ENCODE measurements around the gene COMMD6. TPM values are rescaled to one million over a fixed set of nuclear protein-coding genes. Genes with fewer than 3 reads are reported as not detected.

Gene COMMD6
- total RNA-seq, 2 experiments from 2014 or later = 102 to 115 TPM

DNA sequence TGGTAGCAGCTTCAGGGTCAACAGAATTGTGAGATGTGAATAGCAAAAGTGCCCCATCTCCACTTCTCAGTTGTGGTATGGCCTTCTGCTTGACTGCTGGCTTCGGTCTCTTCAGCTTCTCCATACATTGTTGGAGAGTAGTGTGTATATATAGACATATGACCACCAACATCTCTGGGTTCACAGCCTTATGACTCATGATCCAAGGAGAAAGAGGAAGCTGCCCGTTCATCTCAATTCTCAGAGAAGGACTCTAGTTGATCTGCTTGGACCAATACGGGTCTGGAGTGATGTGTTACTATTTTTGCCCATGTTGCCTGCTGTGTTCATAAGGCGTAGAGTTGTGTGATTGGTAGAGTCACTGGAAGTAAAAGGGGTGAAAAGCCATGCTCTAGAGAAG lies 3.6 kb upstream of the COMMD6 start:
- ChIA-PET POLR2A (no interaction called here), CTCF (no interaction called here)

DNA sequence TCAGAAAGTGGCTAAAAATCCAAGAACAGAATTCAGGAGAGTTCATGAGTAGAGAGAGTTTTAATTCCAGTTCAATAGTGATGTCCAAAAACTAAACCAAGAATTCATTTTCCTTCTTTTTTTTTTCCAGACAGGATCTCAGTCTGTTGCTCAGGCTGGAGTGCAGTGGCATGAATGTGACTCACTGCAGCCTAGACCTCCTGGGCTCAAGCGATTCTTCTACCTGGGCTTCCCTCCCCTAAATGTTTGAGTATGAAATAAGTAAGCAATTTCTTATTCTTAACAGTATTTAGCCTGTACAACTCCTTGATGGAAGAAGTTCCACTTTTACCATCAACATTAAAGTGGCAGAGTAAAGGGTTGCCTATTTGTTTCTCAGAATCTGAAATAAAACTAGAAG lies 3.8 kb downstream of the COMMD6 start:
- CTCF ChIA-PET = no interaction called here
- POLR2A ChIA-PET = interaction anchor here (0.6 kb wide), 1 partner anchor 300 kb away, joined by 3 read pairs; no protein-coding TSS in a partner anchor

DNA sequence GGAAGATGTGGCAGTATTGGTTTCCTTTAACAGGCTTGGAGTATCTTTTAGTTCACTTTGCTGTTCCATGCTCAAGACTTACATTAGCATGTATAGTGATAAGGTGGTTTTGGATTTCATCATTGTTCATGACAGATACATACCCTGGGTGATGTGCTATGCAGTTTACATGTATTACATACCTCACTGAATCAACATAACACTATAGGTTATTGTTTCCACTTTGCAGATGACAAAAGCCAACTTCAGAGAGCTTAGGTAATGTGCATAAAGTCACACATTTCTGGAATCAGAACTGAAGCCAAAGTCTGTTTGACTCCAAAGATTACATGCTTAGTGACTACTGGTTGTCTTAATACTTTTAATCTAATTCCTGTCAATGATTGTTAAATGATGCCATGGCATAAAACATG lies 7.1 kb downstream of the COMMD6 start:
- ChIA-PET POLR2A (no interaction called here), CTCF (interaction anchor here (1.5 kb wide), 1 partner anchor 48 kb away, joined by 5 read pairs; the partner anchor contains the start of gene TBC1D4)

DNA sequence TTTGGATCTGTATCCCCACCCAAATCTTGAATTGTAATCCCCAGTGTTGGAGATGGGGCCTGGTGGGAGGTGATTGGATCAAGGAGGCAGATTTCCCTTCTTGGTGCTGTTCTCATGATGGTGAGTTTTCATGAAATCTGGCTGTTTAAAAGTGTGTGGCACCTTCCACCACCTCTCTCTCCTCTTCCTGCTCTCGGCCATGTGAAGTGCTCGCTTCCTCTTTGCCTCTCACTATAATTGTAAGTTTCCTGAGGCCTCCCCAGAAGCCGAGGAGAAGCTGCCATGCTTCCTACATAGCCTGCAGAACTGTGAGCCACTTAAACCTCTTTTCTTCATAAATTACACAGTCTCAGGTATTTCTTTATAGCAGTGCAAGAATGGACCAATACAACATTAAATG lies 15.7 kb downstream of the COMMD6 start:
- CTCF ChIA-PET = no interaction called here
- POLR2A ChIA-PET = no interaction called here

DNA sequence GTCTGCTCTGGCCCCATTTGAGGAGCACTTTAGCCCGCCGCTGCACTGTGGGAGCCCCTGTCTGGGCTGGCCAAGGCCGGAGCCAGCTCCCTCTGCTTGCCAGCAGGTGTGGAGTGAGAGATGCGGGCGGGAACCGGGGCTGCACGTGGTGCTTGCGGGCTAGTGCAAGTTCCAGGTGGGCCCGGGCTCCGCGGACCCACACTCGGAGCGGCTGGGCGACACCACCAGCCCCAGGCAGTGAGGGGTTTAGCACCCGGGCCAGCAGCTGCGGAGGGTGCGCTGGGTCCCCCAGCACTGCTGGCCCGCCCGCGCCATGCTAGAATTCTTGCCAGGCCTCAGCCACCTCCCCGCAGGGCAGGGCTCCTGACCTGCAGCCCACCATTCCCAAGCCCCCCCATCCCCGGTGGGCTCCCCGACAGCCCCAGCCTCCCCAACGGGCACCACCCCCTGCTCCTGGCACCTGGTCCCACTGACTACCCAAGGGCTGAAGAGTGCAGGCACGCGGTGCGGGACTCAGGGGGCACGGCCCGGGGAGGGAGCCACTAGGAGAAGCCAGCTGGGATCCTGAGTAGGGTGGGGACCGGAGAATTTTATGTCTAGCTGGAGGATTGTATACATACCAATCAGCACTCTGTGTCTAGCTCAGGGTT lies 19.1 kb downstream of the COMMD6 start:
- ChIA-PET CTCF (no interaction called here), POLR2A (no interaction called here)

DNA sequence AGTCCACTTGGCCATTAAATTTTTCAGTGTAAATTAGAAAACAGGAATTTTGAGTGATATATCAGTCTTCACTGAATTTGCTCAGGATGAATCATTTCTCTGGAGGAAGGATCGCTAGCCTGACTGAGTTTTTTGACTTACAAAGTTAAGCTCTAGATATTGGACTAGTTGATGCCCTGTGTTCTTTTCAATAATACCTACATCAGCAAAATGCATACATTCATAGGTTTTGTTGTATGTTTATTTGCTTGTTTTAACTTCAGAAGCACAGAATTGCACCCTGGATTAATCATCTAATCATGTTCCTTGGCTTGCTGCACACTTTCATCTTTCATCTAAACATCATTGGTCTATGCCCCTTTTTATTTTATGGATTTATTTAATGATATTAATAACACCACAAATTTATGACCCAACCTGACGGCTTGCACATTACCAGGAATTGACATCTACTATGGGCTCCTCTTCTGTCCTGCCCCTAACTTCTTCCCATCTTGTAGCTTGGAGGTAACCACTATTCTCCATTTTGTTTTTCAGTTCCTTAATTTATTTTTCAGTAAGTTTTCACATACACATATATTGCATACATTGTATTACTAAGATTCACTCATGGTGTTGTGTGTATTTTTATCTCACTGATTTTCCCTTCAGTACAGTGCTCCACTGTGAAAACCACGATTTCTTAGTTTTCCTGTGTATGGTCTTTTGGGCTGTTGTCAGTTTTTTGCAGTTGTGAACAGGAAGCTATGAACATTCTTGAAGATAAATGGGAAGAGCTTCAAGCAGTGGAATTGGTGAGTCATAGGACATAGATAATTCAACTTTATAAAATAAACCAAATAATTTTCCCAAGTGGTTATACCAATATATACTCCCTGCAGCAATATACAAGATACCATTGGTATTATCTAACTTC lies 23.3 kb downstream of the COMMD6 start:
- CTCF ChIA-PET = no interaction called here

DNA sequence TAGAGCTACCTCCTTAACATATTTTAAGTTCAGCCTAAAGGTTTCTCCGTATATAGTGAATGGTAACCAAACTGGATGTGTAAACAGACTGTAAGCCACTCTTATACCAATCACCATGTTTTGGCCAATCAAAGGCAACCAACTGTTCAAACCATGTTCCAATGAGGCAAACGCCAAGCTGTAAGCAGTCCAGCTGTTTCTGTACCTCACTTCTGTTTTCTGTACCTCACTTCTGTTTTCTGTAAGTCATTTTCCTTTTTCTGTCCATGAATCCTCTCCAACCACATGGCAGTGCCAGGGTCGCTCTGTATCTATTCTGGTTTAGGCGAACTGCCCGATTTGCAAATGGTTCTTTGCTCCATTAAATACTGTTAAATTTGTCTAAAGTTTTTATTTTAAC lies 24.4 kb downstream of the COMMD6 start:
- ChIA-PET CTCF (no interaction called here), POLR2A (no interaction called here)

More for the DNA sequence above, 23.3 kb downstream of the COMMD6 start:
- POLR2A ChIA-PET = no interaction called here

DNA sequence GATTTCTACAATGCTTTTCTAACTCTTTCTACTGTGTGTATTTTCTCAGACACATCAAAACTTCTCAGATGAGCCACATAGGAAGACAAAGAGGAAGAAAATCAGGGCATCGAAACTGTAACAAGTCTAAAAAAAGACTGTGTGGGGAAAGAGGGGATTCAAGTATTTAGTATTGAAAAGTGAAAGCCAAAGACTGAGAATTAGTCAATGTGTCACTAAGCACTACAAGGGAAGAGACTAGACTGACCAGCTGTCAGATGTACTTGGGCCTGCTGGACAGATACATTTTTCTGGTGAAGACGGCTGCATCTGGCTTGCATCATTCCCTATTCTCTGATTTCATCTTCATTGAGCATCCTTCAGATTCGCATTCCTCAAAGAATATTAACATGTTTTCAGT lies 25.4 kb downstream of the COMMD6 start:
- CTCF ChIA-PET = no interaction called here
- POLR2A ChIA-PET = no interaction called here

DNA sequence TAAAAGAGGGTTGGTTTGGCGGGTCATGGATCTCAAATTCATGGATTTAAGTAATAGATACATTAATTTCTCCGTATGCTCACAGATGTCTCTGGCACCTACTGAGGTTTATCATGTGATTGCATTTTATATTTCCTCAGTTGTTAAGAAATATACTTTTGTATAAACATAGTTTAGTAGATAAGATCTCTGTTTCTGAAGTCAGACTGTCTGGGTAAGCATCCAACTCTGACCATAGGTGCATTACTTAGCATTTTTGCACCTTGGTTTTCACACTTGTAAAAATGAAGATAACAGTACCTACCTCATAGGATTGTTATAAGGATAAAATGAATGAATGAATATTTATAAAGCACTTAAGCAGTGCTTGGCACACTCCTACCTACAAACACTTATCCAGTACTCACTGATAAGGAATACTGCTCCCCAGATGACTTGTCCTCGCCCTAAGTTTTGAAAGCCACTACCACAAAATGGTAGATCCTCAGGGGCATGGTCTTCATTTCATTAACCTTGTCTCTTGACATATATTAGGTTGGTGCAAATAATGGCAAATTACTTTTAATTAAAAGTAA lies 26.5 kb downstream of the COMMD6 start:
- POLR2A ChIA-PET = no interaction called here
- CTCF ChIA-PET = no interaction called here

DNA sequence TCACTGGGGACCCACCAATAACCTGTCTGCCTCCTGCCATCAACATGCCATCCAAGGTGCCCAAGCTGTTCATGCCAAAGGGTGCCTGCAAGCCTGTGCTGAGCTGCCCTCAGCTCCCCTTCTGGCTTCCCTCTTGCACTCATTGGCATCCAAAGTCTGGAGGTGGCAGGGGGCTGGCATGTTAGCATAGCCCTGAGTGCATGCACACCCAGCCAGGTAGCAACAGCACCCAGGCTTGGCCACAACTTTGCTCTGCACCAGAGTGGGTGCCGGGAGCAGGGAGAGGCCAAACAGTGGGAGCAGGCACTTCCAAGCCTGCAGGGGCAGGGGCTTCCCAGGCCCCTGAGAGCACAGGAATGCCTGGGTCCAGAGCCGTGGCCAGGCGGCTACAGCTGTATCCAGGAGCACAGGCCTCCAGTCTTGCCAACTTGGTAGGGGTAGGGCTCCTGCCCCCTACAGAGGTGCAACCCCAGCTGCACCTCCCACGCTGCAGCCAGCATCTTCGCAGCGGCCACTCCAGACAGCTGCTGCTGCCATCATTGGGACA lies 29.6 kb downstream of the COMMD6 start:
- ChIA-PET CTCF (no interaction called here), POLR2A (no interaction called here)

DNA sequence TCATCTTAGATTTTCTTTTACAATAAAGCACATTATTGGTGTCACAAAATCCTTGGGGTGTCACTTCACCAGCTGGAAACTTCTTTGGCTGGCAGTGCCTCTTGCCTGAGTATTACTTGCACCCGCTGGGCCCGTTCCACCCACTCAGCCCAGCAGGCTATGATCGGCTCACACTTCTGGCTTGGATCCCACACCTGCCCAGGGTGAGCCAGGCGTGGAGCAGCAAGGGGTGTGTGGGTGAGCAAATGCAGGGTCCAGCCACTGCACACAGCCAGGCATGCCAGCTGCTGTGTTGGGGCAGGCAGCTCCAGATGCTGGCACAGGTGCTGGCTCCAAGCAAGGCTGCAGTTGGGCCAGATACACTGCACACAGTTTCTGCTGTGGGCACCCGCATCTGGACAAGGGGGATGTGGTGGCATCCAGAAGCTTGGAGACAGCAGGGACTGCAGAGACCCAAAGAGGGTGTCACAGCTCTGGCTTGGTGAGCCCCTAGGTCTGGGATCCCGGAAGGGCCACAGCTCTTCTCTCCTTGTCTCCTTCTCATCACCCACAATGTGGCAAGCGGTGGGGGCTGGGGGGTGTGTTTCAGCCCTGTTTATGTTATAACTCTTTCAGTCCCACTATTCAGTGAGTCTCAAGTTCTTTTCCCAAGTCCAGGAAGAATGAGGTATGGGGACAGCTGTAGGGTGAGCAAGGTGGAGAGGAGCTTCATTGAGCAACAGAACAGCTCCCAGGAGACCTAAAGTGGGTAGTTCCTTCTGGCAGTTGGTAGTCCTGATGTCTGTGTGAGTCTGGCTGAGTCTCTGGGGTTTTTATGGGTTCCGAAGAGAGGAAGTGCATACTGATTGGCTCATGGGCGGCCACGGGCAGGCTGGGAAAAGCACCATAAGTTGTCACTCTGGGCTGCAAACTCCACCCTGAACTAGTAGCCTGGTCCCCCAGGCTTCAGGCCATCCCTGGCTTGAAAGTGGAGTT lies 30.3 kb downstream of the COMMD6 start:
- ChIA-PET POLR2A (no interaction called here), CTCF (no interaction called here)

DNA sequence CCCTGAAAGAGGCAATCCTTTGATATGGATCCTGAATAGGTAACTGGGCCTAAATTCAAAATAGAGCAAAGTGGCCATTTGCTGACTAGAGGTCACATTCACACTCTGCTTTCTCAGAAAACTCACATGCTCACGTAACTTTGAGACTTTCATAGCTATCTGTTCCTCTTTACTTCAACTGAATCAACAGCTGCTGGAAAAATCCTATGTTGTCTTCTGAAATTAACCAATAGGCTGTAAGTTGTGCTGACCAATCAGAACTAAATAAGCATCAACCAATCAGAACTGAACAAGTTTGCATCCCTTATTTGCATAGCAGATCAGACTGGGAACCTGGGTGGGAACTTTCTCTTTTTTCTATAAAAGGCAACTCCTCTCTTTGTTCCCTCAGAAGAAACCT lies 31.6 kb downstream of the COMMD6 start:
- POLR2A ChIA-PET = no interaction called here
- CTCF ChIA-PET = no interaction called here

DNA sequence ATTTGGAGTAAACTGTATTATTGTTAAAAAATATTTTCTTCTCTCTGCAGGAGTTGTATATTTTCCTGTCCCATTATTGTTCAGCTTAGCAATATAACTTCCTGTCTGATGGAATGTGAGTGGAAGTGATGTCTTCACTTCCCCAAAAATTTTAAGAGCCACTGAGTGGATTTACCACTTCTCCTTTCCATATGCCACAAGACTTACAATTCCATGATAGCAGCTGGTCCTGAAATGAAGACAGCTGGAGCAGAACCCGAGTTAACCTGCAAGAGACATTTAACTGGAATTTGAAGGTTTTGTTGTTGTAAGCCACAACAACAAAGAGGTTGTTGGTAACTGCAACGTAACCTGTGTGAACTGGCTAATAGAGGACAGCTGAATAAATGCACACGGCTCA lies 32.3 kb downstream of the COMMD6 start:
- POLR2A ChIA-PET = no interaction called here
- CTCF ChIA-PET = interaction anchor here (0.6 kb wide), 1 partner anchor 7 kb away, joined by 3 read pairs; no protein-coding TSS in a partner anchor

DNA sequence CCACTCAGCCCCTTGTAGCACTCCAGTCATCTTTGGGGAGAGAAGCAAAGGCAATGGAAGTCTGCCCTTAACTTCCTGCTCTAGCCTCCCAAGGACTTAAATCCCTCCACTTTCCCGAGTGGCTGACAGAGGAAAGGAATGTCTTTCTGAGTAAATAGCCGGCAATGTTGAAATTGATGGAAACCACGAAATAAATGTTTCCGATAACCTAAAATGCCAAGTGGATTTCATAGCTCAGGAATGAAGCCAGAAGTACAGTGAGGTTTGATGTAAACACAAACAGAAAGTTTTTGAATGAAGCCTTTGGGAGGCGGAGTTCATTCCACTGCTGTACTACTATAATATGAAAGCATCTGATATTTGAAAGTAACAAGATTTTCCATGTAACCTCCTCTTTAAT lies 41.7 kb downstream of the COMMD6 start:
- CTCF ChIA-PET = no interaction called here

DNA sequence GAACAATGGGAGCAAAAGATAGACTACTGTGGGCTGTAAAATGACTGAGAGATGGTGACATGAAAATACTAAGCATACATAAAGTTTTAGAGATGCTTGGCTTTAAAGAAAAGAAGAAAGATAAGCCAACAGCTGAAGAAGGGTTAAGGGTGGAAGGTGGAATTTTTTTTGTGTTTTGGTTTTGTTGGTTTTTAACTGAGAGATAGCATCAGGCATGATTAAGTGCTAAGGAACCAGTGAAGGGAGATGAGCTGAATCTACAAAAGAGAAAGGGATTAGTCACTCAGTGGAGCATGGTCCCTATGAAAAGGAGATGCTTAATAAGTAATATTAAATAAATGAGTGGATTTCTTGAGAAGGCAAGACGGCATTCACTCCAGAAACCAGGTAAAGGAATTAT lies 43.1 kb downstream of the COMMD6 start:
- POLR2A ChIA-PET = no interaction called here
- CTCF ChIA-PET = no interaction called here

More for the DNA sequence above, 41.7 kb downstream of the COMMD6 start:
- POLR2A ChIA-PET = no interaction called here

DNA sequence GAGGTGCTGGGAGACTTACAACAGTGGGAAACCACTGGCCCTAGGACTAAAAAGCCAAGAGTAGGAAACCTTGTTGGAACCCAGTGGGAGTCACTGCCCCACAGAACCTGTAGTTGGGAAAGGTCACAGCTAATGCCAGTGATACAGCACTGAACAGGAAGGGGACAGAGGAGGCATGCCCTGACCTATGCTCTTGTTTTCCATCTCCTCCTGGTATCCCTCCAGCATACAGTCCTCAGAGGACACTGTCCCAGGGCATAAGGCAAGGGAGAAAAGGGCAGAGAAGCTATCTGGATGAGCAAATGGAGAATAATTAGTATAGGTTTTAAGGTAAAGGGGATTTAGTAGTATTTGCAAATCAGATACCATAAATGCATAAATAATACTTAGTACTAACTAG lies 44.5 kb downstream of the COMMD6 start:
- POLR2A ChIA-PET = no interaction called here

DNA sequence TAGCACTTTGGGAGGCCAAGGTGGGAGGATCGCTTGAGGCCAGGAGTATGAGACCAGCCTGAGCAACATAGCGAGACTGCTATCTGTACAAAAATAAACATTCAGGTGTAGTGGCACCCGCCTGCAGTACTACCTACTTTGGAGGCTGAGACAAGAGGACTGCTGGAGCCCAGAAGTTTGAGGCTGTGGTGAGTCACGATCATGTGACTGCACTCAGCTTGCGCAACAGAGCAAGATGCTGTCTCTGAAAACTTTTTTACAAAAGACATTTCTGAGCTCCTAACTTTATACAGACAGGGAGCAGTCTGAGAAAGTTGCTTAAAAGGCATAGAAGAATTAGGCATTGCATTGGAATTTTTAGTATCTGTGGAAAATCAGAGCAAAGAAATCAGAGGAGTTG lies 45.3 kb downstream of the COMMD6 start:
- CTCF ChIA-PET = no interaction called here

More for the DNA sequence above, 44.5 kb downstream of the COMMD6 start:
- CTCF ChIA-PET = interaction anchor here (1.0 kb wide), 1 partner anchor 11 kb away, joined by 6 read pairs; the partner anchor contains the start of gene TBC1D4

DNA sequence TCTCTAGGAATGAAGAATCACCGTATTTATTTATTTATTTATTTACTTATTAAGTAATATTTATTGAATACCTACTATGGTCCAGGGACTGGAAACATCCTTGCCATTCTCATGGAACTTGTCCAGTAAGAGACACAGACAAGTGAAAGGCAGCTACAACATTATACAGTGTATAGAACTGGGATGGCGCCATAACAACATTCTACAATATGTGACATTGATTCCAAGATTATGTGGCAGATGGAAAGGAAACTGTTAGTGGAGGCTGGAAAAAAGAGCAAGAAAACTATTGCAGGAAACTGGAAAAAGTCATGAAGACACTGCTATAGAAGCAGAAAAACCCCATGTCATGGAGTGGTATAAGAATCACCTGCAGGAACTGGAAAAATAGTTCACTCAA lies 46.3 kb downstream of the COMMD6 start:
- CTCF ChIA-PET = no interaction called here
- POLR2A ChIA-PET = no interaction called here

More for the DNA sequence above, 45.3 kb downstream of the COMMD6 start:
- POLR2A ChIA-PET = no interaction called here

DNA sequence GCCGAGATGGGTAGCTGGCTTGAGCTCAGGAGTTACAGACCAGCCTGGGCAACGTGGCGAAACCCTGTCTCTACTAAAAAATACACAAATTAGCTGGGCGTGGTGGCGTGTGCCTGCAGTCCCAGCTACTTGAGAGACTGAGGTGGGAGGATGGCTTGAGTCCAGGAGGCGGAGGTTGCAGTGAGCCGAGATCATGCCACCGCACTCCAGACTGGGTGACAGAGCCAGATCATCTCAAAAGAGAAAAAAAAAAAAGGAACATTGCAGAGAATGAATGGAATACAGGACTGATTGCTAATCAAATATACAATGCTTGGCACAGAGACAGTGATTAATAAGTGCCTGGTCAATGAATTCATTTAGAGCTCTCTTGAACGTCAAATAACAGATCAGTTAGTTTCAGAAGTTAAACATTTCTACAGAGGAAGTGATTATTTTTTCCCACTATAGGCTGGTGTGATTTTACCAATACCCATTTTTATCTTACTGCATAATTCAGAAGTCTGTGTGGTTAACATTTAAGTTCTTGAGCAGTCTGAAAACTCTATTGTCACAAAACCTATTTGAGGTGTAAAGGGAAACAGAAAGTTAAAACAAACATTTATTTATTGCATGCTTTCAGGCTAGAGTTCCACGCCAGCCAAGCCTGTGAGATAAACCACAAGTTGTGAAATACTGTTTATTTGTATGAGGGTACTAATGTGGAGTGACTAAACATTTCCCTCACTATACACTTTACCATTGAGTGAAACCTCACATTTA lies 48.0 kb downstream of the COMMD6 start:
- ChIA-PET POLR2A (no interaction called here), CTCF (no interaction called here)

Data from activated CD8-positive, alpha-beta memory T cell treated with anti-CD3 and anti-CD28 coated beads for 36 hours (primary cell).